AG09309 (cell line): ENCODE data around the gene TOPBP1.
"Not testable (repeated sequence)": the region's sequence is repeated elsewhere in the genome, so short reads cannot be mapped to it uniquely, and the experiment has no call there.

Experiments
- DNase-seq: peaks from one replicate; pipeline ENCODE4 v3.0.0-alpha.2; 2010; ENCODE audit warnings: low read depth
- H3K4me3 ChIP-seq: 2 replicates; pipeline ENCODE4 v1.5.1; 2011; ENCODE audit warnings: mild to moderate bottlenecking, low read depth, low read length, moderate library complexity; ENCODE audit not compliant: control insufficient read depth
- TF ChIP-seq, protein P1 (sequence below): IDR thresholded peaks from 2 replicates; pipeline ENCODE4 v1.5.1; 2011; ENCODE audit warnings: mild to moderate bottlenecking, low read depth, low read length, inconsistent platforms; ENCODE audit not compliant: insufficient read depth, control insufficient read depth; ENCODE audit errors: missing control alignments

Gene TOPBP1

DNA sequence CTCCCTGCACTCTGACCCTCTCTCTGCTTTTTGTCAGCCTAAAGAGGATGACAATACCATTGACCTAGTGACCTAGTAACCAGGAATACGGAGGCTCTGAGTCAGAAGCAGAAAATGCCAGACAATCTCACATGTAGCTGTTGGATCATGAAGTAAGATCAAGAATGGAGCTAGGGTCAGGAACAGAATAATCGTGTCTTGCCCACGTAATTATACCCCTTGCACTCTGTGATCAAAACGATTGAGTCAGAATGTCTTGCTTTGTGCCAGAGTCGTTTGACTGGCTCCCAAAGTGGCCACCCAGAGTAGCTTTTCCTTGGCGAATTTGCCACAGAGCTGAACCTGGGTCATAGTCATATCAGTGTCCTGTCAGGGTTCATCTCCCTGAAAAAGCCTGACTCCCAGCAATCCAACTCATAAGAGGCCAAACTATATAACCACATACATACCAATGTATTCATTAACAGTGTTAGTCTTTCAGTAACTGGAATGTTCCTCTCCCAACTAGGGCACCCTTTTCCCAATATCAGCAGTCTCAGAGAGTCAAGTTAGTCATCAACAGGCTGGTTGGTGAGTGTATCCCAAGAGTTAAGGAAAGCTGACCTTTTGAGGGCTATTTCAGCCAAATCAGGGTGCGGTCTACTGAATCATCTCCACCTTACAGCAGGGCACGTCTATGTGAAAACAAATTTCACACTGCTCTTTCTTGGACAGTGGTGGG lies 93.3 kb downstream of the TOPBP1 start:
- DNase-seq = peak; percentile 66
- H3K4me3 ChIP-seq = no peak overlapping the region
- TF ChIP-seq, protein P1, sequence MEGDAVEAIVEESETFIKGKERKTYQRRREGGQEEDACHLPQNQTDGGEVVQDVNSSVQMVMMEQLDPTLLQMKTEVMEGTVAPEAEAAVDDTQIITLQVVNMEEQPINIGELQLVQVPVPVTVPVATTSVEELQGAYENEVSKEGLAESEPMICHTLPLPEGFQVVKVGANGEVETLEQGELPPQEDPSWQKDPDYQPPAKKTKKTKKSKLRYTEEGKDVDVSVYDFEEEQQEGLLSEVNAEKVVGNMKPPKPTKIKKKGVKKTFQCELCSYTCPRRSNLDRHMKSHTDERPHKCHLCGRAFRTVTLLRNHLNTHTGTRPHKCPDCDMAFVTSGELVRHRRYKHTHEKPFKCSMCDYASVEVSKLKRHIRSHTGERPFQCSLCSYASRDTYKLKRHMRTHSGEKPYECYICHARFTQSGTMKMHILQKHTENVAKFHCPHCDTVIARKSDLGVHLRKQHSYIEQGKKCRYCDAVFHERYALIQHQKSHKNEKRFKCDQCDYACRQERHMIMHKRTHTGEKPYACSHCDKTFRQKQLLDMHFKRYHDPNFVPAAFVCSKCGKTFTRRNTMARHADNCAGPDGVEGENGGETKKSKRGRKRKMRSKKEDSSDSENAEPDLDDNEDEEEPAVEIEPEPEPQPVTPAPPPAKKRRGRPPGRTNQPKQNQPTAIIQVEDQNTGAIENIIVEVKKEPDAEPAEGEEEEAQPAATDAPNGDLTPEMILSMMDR = no peak

DNA sequence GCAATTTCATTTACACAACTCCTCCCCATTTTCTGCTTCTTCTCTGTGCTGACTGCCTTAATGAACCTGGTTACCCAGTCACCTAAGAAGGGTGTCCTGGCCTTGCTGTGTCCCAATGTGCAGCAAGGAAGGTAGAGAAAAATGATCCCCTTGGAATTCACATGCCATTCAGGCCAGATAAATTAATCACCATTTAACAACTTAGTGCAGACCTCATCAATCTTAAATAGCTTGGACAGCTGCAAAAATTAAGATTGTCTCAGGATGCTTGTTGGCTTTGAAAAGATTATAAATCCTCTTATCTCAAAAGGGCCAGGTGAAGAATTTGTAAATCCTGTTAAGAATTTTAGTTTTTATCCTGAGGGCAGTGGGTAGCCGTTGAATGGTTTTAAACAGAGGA lies 97.9 kb downstream of the TOPBP1 start:
- no peak for DNase-seq
- TF ChIP-seq, protein P1 = no peak
- H3K4me3 ChIP-seq = no peak overlapping the region

DNA sequence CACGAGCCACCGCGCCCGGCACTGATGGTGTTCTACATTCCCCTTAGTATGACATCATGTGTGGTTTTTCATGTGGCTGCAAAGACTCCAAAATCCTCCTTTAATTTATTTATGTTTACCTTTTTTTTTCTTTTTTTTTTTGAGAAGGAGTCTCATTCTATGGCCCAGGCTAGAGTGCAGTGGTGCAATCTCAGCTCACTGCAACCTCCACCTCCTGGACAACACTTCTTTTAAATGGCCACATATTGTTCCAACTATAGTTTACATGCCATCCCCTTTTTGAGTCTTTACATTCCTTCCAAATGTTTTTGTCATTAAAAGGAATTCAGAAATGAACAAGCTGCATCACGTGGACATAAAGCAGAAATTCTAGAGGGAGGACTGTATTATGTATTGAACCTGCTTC lies 98.6 kb downstream of the TOPBP1 start:
- no peak overlapping the region for H3K4me3 ChIP-seq
- TF ChIP-seq, protein P1 = no peak
- DNase-seq = no peak

DNA sequence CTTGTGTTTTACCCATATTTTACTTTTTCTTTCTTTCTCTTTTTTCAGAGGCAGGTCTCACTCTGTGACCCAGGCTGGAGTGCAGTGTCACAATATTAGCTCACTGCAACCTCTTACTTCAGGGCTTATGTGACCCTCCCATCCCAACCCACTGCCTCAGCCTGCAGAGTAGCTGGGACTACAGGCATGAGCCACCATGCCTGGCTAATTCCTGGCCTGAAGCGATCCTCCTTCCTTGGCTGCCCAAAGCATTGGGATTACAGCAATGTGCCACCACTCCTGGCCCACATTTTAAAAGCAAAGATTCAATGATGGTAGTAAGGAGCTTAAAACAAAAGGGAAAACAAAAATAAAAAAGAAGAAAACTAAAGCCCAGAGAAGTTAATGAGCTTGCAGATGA lies 99.4 kb downstream of the TOPBP1 start:
- no peak overlapping the region for H3K4me3 ChIP-seq
- no peak for DNase-seq
- TF ChIP-seq, protein P1 = no peak

DNA sequence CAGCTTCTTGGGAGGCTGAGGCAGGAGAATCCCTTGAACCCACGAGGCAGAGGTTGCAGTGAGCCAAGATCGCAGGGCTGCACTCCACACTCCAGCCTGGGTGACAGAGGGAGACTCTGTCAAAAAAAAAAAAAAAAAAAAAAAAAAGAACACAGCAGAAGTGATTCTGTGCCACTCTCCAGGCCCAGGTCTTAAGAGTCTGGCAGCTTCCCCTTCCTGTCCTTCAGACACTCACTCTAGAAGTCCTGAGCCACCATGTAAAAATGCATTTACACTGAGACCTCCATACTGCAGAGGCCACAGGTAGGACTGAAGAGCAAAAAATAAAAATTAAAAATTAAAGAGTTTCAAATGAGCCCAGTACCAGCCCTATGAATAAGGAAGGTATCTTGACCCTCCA lies 100.1 kb downstream of the TOPBP1 start:
- DNase-seq = no peak
- TF ChIP-seq, protein P1 = no peak
- H3K4me3 ChIP-seq = no peak overlapping the region

DNA sequence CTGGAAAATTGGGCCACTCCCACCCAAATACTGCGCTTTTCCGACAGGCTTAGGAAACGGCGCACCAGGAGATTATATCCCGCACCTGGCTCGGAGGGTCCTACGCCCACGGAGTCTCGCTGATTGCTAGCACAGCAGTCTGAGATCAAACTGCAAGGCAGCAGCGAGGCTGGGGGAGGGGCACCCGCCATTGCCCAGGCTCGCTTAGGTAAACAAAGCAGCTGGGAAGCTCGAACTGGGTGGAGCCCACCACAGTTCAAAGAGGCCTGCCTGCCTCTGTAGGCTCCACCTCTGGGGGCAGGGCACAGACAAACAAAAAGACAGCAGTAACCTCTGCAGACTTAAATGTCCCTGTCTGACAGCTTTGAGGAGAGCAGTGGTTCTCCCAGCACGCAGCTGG lies 110.2 kb downstream of the TOPBP1 start:
- H3K4me3 ChIP-seq, DNase-seq: not testable (repeated sequence)
